Glomerular endothelial cell (primary cell): Measurements from ENCODE around the gene HS6ST1. TPM values are rescaled to one million over a fixed set of nuclear protein-coding genes. Genes with fewer than 3 reads are reported as not detected.

ENCODE experiments used
- DNase-seq: peaks from one replicate; pipeline ENCODE4 v3.0.0-alpha.2; 2011; ENCODE audit warnings: low read depth, low spot score; ENCODE audit errors: extremely low read depth
- total RNA-seq: library from RNA; depleted of rRNA; stranded (reverse); fragments of >200 nt; gene quantifications from 2 replicates; pipeline ENCODE4 v1.2.3, GENCODE V29; 2015

The HS6ST1 gene
- total RNA-seq, 1 donor from 2014 or later = 36.7 TPM

GRCh38 chr2:128284037-128284441, 34.6 kb downstream of the HS6ST1 start:
- DNase-seq = no peak

GRCh38 chr2:128282976-128283810, 35.5 kb downstream of the HS6ST1 start:
- DNase-seq = no peak

GRCh38 chr2:128282246-128282975, 36.3 kb downstream of the HS6ST1 start:
- no peak for DNase-seq

- no peak for DNase-seq
Observed at GRCh38 chr2:128281852-128282245, 36.8 kb downstream of the HS6ST1 start.

- DNase-seq = no peak
Observed at GRCh38 chr2:128280901-128281321, 37.8 kb downstream of the HS6ST1 start.

- no peak for DNase-seq
Observed at GRCh38 chr2:128280158-128280871, 38.4 kb downstream of the HS6ST1 start.

GRCh38 chr2:128279786-128280157, 38.9 kb downstream of the HS6ST1 start:
- no peak for DNase-seq

GRCh38 chr2:128279009-128279408, 39.7 kb downstream of the HS6ST1 start:
- DNase-seq = no peak

- no peak for DNase-seq
Observed at GRCh38 chr2:128277961-128278681, 40.5 kb downstream of the HS6ST1 start.

- DNase-seq = no peak
Observed at GRCh38 chr2:128276878-128277675, 41.6 kb downstream of the HS6ST1 start.

GRCh38 chr2:128275498-128276045, 43.1 kb downstream of the HS6ST1 start:
- no peak for DNase-seq

GRCh38 chr2:128274218-128274617, 44.5 kb downstream of the HS6ST1 start:
- no peak for DNase-seq

- DNase-seq = no peak
Observed at GRCh38 chr2:128273469-128274081, 45.1 kb downstream of the HS6ST1 start.

- no peak for DNase-seq
Observed at GRCh38 chr2:128272601-128273468, 45.8 kb downstream of the HS6ST1 start.

- DNase-seq = no peak
Observed at GRCh38 chr2:128271911-128272600, 46.6 kb downstream of the HS6ST1 start.

- DNase-seq = no peak
Observed at GRCh38 chr2:128271597-128271910, 47.1 kb downstream of the HS6ST1 start.

- DNase-seq = no peak
Observed at GRCh38 chr2:128270672-128271596, 47.7 kb downstream of the HS6ST1 start.
